GM12892 (cell line): ENCODE data around the gene SPNS1.

Experiments
- POLR2A ChIP-seq: IDR thresholded peaks from 2 replicates; pipeline ENCODE4 v1.6.1; 2011; ENCODE audit warnings: low read depth, low read length, control low read depth
- POLR2AphosphoS5 ChIP-seq: IDR thresholded peaks from 2 replicates; pipeline ENCODE4 v1.6.1; 2011; ENCODE audit warnings: low read depth, low read length, control low read depth
- TAF1 ChIP-seq: IDR thresholded peaks from 2 replicates; pipeline ENCODE4 v1.6.1; 2011; ENCODE audit warnings: low read depth, mild to moderate bottlenecking, control low read depth, low read length, borderline replicate concordance

DNA sequence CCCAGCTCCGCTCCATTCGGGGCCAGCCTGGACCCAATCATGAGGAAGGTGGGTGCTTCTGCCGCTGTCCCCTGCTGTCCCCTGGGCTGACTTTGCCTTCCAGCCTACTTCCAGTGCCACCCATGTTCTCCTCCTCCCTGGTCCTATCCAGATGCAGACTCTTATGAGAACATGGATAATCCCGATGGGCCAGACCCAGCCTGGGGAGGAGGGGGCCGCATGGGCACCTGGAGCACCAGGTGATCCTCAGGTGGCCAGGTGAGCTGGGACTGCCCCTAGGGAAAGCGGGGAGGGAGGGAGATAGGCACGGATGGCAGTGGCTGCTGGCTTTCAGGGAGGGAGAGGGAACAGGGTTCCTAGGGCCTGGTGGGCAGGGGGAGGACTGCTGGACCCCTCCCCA, 35.9 kb upstream of the SPNS1 start:
- no peak for TF ChIP-seq POLR2AphosphoS5
- TF ChIP-seq POLR2A: no peak
- no peak for TF ChIP-seq TAF1
